Left ventricle myocardium inferior (tissue), 1 donor: ENCODE data around the gene ARMH4. TPM values are rescaled to one million over a fixed set of nuclear protein-coding genes. Genes with fewer than 3 reads are reported as not detected.
"Not testable (repeated sequence)": the region's sequence is repeated elsewhere in the genome, so short reads cannot be mapped to it uniquely, and the experiment has no call there.

Experiments used
- DNase-seq: peaks from one replicate; pipeline ENCODE4 v3.0.0-alpha.2; 2020
- H3K27ac ChIP-seq: fragments of 200-600 bp; replicated peaks from 2 replicates; pipeline ENCODE4 v1.8.0; 2021
- H3K27me3 ChIP-seq: fragments of 200-600 bp; 2 replicates; pipeline ENCODE4 v1.8.0; 2021; ENCODE audit warnings: low read depth
- H3K36me3 ChIP-seq: fragments of 200-600 bp; 2 replicates; pipeline ENCODE4 v1.8.0; 2021
- H3K4me1 ChIP-seq: fragments of 200-600 bp; 2 replicates; pipeline ENCODE4 v1.8.0; 2021
- H3K4me3 ChIP-seq: fragments of 200-600 bp; 2 replicates; pipeline ENCODE4 v1.8.0; 2021; ENCODE audit warnings: mild to moderate bottlenecking, moderate library complexity
- H3K9me3 ChIP-seq: fragments of 200-600 bp; replicated peaks from 2 replicates; pipeline ENCODE4 v1.8.0; 2021
- CTCF ChIP-seq: fragments of 200-600 bp; IDR thresholded peaks from 2 replicates; pipeline ENCODE4 v1.8.0; 2021; ENCODE audit warnings: antibody characterized with exemption, mild to moderate bottlenecking, borderline replicate concordance
- intact Hi-C: fragments of 100-400 bp; cut with micrococcal nuclease; formaldehyde crosslinking; loops from one replicate; pipeline ENCODE4 v1.11.0; 2022
- total RNA-seq: library from RNA; stranded (reverse); fragmentation: NEBNext Ultra II Directional; extraction: Animal tissue kit (Norgen Biotek cat#: 25700); gene quantifications from one replicate; pipeline ENCODE4 v1.2.1, GENCODE V29; 2021
- donor health status: DM: no; HTN: yes; CAD: no; lungs with severe emphysema.

The ARMH4 gene
- total RNA-seq, 1 donor from 2014 or later = 7.3 TPM

- intact Hi-C loops = no loop called here
- peaks cover 11% of the 10 kb centered on the region for H3K4me1 ChIP-seq
- H3K4me3 ChIP-seq = no peak overlapping the region
- no peak overlapping the region for H3K27ac ChIP-seq
- no peak for DNase-seq
- H3K36me3 ChIP-seq = no peaks in the 10 kb centered on the region
- no peaks in the 10 kb centered on the region for H3K27me3 ChIP-seq
- no peak for TF ChIP-seq CTCF
- H3K9me3 ChIP-seq = no peaks in the 10 kb centered on the region
Measured at GRCh38 chr14:58131386-58131785, 20.6 kb downstream of the ARMH4 start.

- no peak overlapping the region for H3K27ac ChIP-seq
- TF ChIP-seq CTCF = no peak
- peaks cover 11% of the 10 kb centered on the region for H3K4me1 ChIP-seq
- peaks cover 9% of the 10 kb centered on the region for H3K9me3 ChIP-seq
- intact Hi-C loops = no loop called here
- H3K4me3 ChIP-seq = no peak overlapping the region
- DNase-seq = no peak
- H3K36me3 ChIP-seq = peaks cover 7% of the 10 kb centered on the region
- no peaks in the 10 kb centered on the region for H3K27me3 ChIP-seq
Measured at GRCh38 chr14:58130116-58130782, 21.8 kb downstream of the ARMH4 start.

GRCh38 chr14:58129208-58129607, 22.8 kb downstream of the ARMH4 start:
- no peaks in the 10 kb centered on the region for H3K27me3 ChIP-seq
- DNase-seq = no peak
- H3K27ac ChIP-seq = no peak overlapping the region
- peaks cover 10% of the 10 kb centered on the region for H3K9me3 ChIP-seq
- TF ChIP-seq CTCF = no peak
- H3K4me1 ChIP-seq = peaks cover 11% of the 10 kb centered on the region
- intact Hi-C loops = no loop called here
- no peak overlapping the region for H3K4me3 ChIP-seq
- peaks cover 7% of the 10 kb centered on the region for H3K36me3 ChIP-seq

GRCh38 chr14:58128416-58128815, 23.6 kb downstream of the ARMH4 start:
- no peak for DNase-seq
- intact Hi-C loops = no loop called here
- H3K9me3 ChIP-seq = peaks cover 10% of the 10 kb centered on the region
- H3K27ac ChIP-seq = no peak overlapping the region
- H3K4me1 ChIP-seq = peaks cover 11% of the 10 kb centered on the region
- H3K36me3 ChIP-seq = peaks cover 7% of the 10 kb centered on the region
- no peak overlapping the region for H3K4me3 ChIP-seq
- TF ChIP-seq CTCF = no peak
- no peaks in the 10 kb centered on the region for H3K27me3 ChIP-seq

- H3K9me3 ChIP-seq, DNase-seq, H3K36me3 ChIP-seq, H3K27me3 ChIP-seq, H3K4me1 ChIP-seq, H3K4me3 ChIP-seq, H3K27ac ChIP-seq, intact Hi-C loops: not testable (repeated sequence)
Measured at GRCh38 chr14:58122546-58122945, 29.5 kb downstream of the ARMH4 start.

- intact Hi-C loops = no loop called here
- H3K4me1 ChIP-seq = no peaks in the 10 kb centered on the region
- peaks cover 7% of the 10 kb centered on the region for H3K36me3 ChIP-seq
- no peak for DNase-seq
- TF ChIP-seq CTCF = no peak
- no peaks in the 10 kb centered on the region for H3K27me3 ChIP-seq
- H3K9me3 ChIP-seq = peaks cover 10% of the 10 kb centered on the region
- no peak overlapping the region for H3K4me3 ChIP-seq
- H3K27ac ChIP-seq = no peak overlapping the region
Measured at GRCh38 chr14:58121530-58122186, 30.4 kb downstream of the ARMH4 start.
